Measurements from ENCODE around the gene GNAT2. TPM values are rescaled to one million over a fixed set of nuclear protein-coding genes. Genes with fewer than 3 reads are reported as not detected.

Gene GNAT2
- under 1 TPM in 2 of 6 donors, not detected in 4; 0.20 to 0.46 TPM for total RNA-seq

- no peaks in the 10 kb centered on the region for H3K36me3 ChIP-seq
- TF ChIP-seq, protein P1, sequence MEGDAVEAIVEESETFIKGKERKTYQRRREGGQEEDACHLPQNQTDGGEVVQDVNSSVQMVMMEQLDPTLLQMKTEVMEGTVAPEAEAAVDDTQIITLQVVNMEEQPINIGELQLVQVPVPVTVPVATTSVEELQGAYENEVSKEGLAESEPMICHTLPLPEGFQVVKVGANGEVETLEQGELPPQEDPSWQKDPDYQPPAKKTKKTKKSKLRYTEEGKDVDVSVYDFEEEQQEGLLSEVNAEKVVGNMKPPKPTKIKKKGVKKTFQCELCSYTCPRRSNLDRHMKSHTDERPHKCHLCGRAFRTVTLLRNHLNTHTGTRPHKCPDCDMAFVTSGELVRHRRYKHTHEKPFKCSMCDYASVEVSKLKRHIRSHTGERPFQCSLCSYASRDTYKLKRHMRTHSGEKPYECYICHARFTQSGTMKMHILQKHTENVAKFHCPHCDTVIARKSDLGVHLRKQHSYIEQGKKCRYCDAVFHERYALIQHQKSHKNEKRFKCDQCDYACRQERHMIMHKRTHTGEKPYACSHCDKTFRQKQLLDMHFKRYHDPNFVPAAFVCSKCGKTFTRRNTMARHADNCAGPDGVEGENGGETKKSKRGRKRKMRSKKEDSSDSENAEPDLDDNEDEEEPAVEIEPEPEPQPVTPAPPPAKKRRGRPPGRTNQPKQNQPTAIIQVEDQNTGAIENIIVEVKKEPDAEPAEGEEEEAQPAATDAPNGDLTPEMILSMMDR (IDR thresholded peaks at IDR 0.05) = no peak
- TF ChIP-seq POLR2AphosphoS5 (IDR thresholded peaks at IDR 0.05) = peak; percentile 64 to 82
- peak in 2 of 4 donors; percentile 15 to 68 for TF ChIP-seq POLR2A (IDR thresholded peaks at IDR 0.05)
- no peak for TF ChIP-seq EP300 (IDR thresholded peaks at IDR 0.05)
- peak within 1 kb of the TSS; percentile 49 to 90 (median 74) for H3K4me3 ChIP-seq
- H3K9me3 ChIP-seq = no peaks in the 10 kb centered on the region
- 0% methylated on average over 18 to 30 of the region's 47 CpGs for WGBS, 2 donors
- ATAC-seq (ENCODE audit: low FRiP score in 2 of 2) (peak; percentile 59 to 84), DNase-seq (peak; percentile 90 to 93)
- peak within 1 kb of the TSS; percentile 86 to 93 (median 88) for H3K27ac ChIP-seq
- H3K4me1 ChIP-seq = peaks cover 46 to 82% (median 68%) of the 10 kb centered on the region in 4 donors
- no peaks in the 10 kb centered on the region for H3K27me3 ChIP-seq
Measured at GRCh38 chr1:109619576-109620400, at the start of gene GNAT2, which contains the start of gene AMPD2. Gene GNAT2, minus strand, starts transcription at chr1:109619616. Its CDS starts 6,746 bp downstream, at chr1:109612870. Gene AMPD2, plus strand, starts transcription at chr1:109619837. Its CDS starts 1,339 bp downstream, at chr1:109621176.

GRCh38 chr1:109668123-109668775, 48.8 kb upstream of the GNAT2 start:
- no peak for TF ChIP-seq POLR2AphosphoS5 (IDR thresholded peaks at IDR 0.05)
- TF ChIP-seq, protein P1 (IDR thresholded peaks at IDR 0.05) = no peak
- TF ChIP-seq EP300 (IDR thresholded peaks at IDR 0.05) = no peak
- no peak for TF ChIP-seq POLR2A (IDR thresholded peaks at IDR 0.05)
- H3K27me3 ChIP-seq = no peaks in the 10 kb centered on the region
- H3K4me1 ChIP-seq = peaks cover 7 to 16% (median 10%) of the 10 kb centered on the region in 4 donors
- 16 to 29% methylated on average over 7 to 19 of the region's 26 CpGs for WGBS, 2 donors
- DNase-seq (peak in 1 of 2 donors; percentile 12), ATAC-seq (ENCODE audit: low FRiP score in 2 of 2) (peak in 1 of 2 donors; percentile 6)
- H3K36me3 ChIP-seq = peaks cover 0 to 6% (median 0%) of the 10 kb centered on the region in 4 donors
- H3K27ac ChIP-seq = peak overlapping the region in 3 of 4 donors; percentile 9 to 53 (median 46)
- no peaks in the 10 kb centered on the region for H3K9me3 ChIP-seq
- peak overlapping the region; percentile 33 to 63 (median 58) for H3K4me3 ChIP-seq

GRCh38 chr1:109667452-109668122, 48.2 kb upstream of the GNAT2 start, which contains the start of gene GSTM2:
Gene GSTM2, plus strand, starts transcription at chr1:109668057. Its CDS starts 59 bp downstream, at chr1:109668116.
- WGBS, 2 donors = 7 to 16% methylated on average over 17 to 22 of the region's 22 CpGs
- H3K27me3 ChIP-seq = no peaks in the 10 kb centered on the region
- peak within 1 kb of the TSS in 3 of 4 donors; percentile 9 to 53 (median 46) for H3K27ac ChIP-seq
- TF ChIP-seq, protein P1 (IDR thresholded peaks at IDR 0.05) = no peak
- TF ChIP-seq POLR2A (IDR thresholded peaks at IDR 0.05) (peak in 1 of 4 donors; percentile 16), POLR2AphosphoS5 (IDR thresholded peaks at IDR 0.05) (peak in 1 of 2 donors; percentile 11), EP300 (IDR thresholded peaks at IDR 0.05) (no peak)
- ATAC-seq (ENCODE audit: low FRiP score in 2 of 2) (peak; percentile 97 to 100), DNase-seq (peak; percentile 95 to 98)
- H3K36me3 ChIP-seq = peaks cover 0 to 3% (median 0%) of the 10 kb centered on the region in 4 donors
- H3K4me3 ChIP-seq = peak within 1 kb of the TSS; percentile 33 to 63 (median 58)
- peaks cover 7 to 16% (median 10%) of the 10 kb centered on the region in 4 donors for H3K4me1 ChIP-seq
- H3K9me3 ChIP-seq = no peaks in the 10 kb centered on the region

GRCh38 chr1:109664671-109665070, 45.3 kb upstream of the GNAT2 start:
- peaks cover 7 to 16% (median 10%) of the 10 kb centered on the region in 4 donors for H3K4me1 ChIP-seq
- no peak overlapping the region for H3K27ac ChIP-seq
- H3K36me3 ChIP-seq = peaks cover 0 to 13% (median 0%) of the 10 kb centered on the region in 4 donors
- H3K9me3 ChIP-seq = no peaks in the 10 kb centered on the region
- 52 to 78% methylated on average over 1 of the region's 1 CpG for WGBS, 2 donors
- H3K27me3 ChIP-seq = no peaks in the 10 kb centered on the region
- DNase-seq (no peak), ATAC-seq (ENCODE audit: low FRiP score in 2 of 2) (no peak)
- TF ChIP-seq POLR2A (IDR thresholded peaks at IDR 0.05) = no peak
- TF ChIP-seq EP300 (IDR thresholded peaks at IDR 0.05) = no peak
- TF ChIP-seq POLR2AphosphoS5 (IDR thresholded peaks at IDR 0.05) = no peak
- no peak overlapping the region for H3K4me3 ChIP-seq

Measured in upper lobe of left lung (tissue), 6 donors.